Measurements from ENCODE around the gene HSPA12B.

Gene HSPA12B

DNA sequence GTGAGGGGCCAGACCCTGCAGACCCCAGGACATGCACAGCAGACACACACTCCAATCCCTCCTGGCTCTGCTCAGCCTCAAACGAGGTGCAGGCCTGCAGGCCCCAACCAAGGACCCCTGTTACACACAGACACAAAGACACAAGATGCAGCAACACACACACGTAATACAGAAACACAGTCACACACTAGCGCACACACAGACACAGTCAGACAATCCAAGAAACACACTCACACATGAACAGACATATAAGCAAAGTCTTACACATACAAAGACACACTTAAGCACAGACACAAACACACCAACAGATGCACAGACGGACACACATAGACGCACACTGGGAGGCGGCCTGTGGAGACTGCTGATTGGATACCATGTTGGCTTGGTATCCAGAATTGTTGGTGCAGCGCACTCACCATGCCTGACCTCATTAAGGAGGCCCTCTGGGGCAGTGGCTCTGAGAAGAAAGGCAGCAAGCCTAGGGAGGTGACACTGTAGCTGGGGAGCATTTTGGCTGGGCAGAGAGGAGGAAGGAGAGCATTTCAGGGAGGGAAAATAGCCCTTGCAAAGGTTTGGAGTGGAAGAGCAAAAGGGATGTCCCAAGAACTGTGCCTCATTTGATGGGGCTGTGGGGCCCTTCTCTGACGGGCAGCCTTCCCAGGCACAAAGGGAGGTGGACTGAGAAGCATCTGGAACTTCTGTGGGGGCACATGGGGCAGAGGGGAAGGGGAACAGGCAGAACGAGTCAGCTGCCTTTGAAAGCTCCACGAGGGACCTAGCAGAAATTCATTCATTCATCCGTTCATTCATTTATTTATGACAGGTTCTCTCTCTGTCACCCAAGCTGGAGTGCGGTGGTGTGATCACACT, 1.4 kb upstream of the HSPA12B start (continued):
- TF ChIP-seq GLIS3 (CRISPR knock-in tag; IDR thresholded peaks at IDR 0.05) (no peak), OSR1 (CRISPR knock-in tag; IDR thresholded peaks at IDR 0.05) (no peak)

GRCh38 chr20:3731944-3732326, 550 bp upstream of the HSPA12B start:
- no peak for TF ChIP-seq BACH2 (CRISPR knock-in tag; IDR thresholded peaks at IDR 0.05; ENCODE audit: borderline replicate concordance)
- no peak for TF ChIP-seq PPARA (CRISPR knock-in tag; IDR thresholded peaks at IDR 0.05; ENCODE audit: borderline replicate concordance)
- no peak for ATAC-seq

- ATAC-seq = no peak
- TF ChIP-seq CREB5 (CRISPR knock-in tag; IDR thresholded peaks at IDR 0.05; ENCODE audit: low read depth) = no peak
- no peak for TF ChIP-seq ZFP30 (CRISPR knock-in tag; IDR thresholded peaks at IDR 0.05)
- no peak for TF ChIP-seq ZC3H10 (CRISPR knock-in tag; IDR thresholded peaks at IDR 0.05)
- no peak for TF ChIP-seq TCF4 (CRISPR knock-in tag; IDR thresholded peaks at IDR 0.05; ENCODE audit: borderline replicate concordance)
- no peak for TF ChIP-seq CSDC2 (CRISPR knock-in tag; IDR thresholded peaks at IDR 0.05)
- TF ChIP-seq, protein P1, sequence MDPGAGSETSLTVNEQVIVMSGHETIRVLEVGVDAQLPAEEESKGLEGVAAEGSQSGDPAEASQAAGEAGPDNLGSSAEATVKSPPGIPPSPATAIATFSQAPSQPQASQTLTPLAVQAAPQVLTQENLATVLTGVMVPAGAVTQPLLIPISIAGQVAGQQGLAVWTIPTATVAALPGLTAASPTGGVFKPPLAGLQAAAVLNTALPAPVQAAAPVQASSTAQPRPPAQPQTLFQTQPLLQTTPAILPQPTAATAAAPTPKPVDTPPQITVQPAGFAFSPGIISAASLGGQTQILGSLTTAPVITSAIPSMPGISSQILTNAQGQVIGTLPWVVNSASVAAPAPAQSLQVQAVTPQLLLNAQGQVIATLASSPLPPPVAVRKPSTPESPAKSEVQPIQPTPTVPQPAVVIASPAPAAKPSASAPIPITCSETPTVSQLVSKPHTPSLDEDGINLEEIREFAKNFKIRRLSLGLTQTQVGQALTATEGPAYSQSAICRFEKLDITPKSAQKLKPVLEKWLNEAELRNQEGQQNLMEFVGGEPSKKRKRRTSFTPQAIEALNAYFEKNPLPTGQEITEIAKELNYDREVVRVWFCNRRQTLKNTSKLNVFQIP (CRISPR knock-in tag; IDR thresholded peaks at IDR 0.05; ENCODE audit: borderline replicate concordance, low read depth) = no peak
- no peak for TF ChIP-seq BACH2 (CRISPR knock-in tag; IDR thresholded peaks at IDR 0.05; ENCODE audit: borderline replicate concordance)
- TF ChIP-seq TSHZ2 (CRISPR knock-in tag; IDR thresholded peaks at IDR 0.05) = no peak
- no peak for TF ChIP-seq GLIS3 (CRISPR knock-in tag; IDR thresholded peaks at IDR 0.05)
- TF ChIP-seq ZFP3 (CRISPR knock-in tag; IDR thresholded peaks at IDR 0.05) = no peak
- no peak for TF ChIP-seq ZNF70 (CRISPR knock-in tag; IDR thresholded peaks at IDR 0.05)
- TF ChIP-seq SNAI2 (CRISPR knock-in tag; IDR thresholded peaks at IDR 0.05) = no peak
- no peak for TF ChIP-seq ISL1 (CRISPR knock-in tag; IDR thresholded peaks at IDR 0.05)
- TF ChIP-seq ZNF565 (CRISPR knock-in tag; conservative IDR thresholded peaks at IDR 0.05; ENCODE audit: low read depth) = no peak
- TF ChIP-seq TOX (CRISPR knock-in tag; IDR thresholded peaks at IDR 0.05; ENCODE audit: borderline replicate concordance) = no peak
- TF ChIP-seq, protein P2, sequence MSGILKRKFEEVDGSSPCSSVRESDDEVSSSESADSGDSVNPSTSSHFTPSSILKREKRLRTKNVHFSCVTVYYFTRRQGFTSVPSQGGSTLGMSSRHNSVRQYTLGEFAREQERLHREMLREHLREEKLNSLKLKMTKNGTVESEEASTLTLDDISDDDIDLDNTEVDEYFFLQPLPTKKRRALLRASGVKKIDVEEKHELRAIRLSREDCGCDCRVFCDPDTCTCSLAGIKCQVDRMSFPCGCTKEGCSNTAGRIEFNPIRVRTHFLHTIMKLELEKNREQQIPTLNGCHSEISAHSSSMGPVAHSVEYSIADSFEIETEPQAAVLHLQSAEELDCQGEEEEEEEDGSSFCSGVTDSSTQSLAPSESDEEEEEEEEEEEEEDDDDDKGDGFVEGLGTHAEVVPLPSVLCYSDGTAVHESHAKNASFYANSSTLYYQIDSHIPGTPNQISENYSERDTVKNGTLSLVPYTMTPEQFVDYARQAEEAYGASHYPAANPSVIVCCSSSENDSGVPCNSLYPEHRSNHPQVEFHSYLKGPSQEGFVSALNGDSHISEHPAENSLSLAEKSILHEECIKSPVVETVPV (CRISPR knock-in tag; IDR thresholded peaks at IDR 0.05) = no peak
- TF ChIP-seq ESRRG (CRISPR knock-in tag; IDR thresholded peaks at IDR 0.05) = no peak
- TF ChIP-seq ARNTL (CRISPR knock-in tag; IDR thresholded peaks at IDR 0.05; ENCODE audit: borderline replicate concordance, low read depth) = no peak
- TF ChIP-seq RARB (CRISPR knock-in tag; IDR thresholded peaks at IDR 0.05) = no peak
Measured at GRCh38 chr20:3733119-3733995, 872 bp downstream of the HSPA12B start.

All from SK-N-SH treated with all-trans-retinoic acid at 6 μM for 48 hours (cell line).